Right atrium auricular region (tissue), 2 donors: ENCODE data around the gene AKIRIN2. TPM values are rescaled to one million over a fixed set of nuclear protein-coding genes. Genes with fewer than 3 reads are reported as not detected.

Experiments
- DNase-seq: peaks from one replicate; pipeline ENCODE4 v3.0.0-alpha.2; 2019; ENCODE audit warnings: low spot score
- H3K27ac ChIP-seq, 2 donors: fragments of 200-600 bp; sonication (generic); 1 replicate in 1 of 2; 2 replicates in 1 of 2; pipeline ENCODE4 v1.5.1; 2016 to 2019
- H3K27me3 ChIP-seq, 2 donors: fragments of 200-600 bp; sonication (generic); one replicate each; pipeline versions ENCODE4 v1.5.1 to v1.6.0; 2017 to 2019
- H3K36me3 ChIP-seq: fragments of 200-600 bp; sonication (generic); one replicate; pipeline ENCODE4 v1.5.1; 2016
- H3K4me1 ChIP-seq, 2 donors: fragments of 200-600 bp; sonication (generic); one replicate each; pipeline versions ENCODE4 v1.5.1 to v1.6.0; 2017 to 2019
- H3K4me3 ChIP-seq, 2 donors: fragments of 200-600 bp; sonication (generic); 1 replicate in 1 of 2; 2 replicates in 1 of 2; pipeline ENCODE4 v1.5.1; 2017 to 2019; ENCODE audit warnings: mild to moderate bottlenecking in 1 of 2, moderate library complexity in 1 of 2
- H3K9me3 ChIP-seq, 2 donors: fragments of 200-600 bp; sonication (generic); one replicate each; pipeline ENCODE4 v1.5.1; 2019
- CTCF ChIP-seq, 2 donors: fragments of 200-600 bp; sonication (generic); IDR thresholded peaks; one replicate each; pipeline ENCODE4 v1.5.1; 2019; ENCODE audit warnings: antibody characterized with exemption in 2 of 2
- total RNA-seq, 2 donors: library from RNA; depleted of rRNA; stranded (reverse); fragments of >200 nt; gene quantifications; one replicate each; pipeline ENCODE4 v1.1.0, GENCODE V29; 2016

AKIRIN2 gene
- total RNA-seq, 2 donors from 2014 or later, result 27.2 to 29.4 TPM

GRCh38 chr6:87655824-87656223, 46.2 kb downstream of the AKIRIN2 start:
- Histone ChIP-seq H3K36me3 (peaks cover 24% of the 10 kb centered on the region), H3K27me3 (no peaks in the 10 kb centered on the region), H3K4me3 (no peak overlapping the region), H3K4me1 (no peaks in the 10 kb centered on the region), H3K9me3 (no peaks in the 10 kb centered on the region), H3K27ac (no peak overlapping the region)
- no peak for DNase-seq
- TF ChIP-seq CTCF (IDR thresholded peaks at IDR 0.05), result no peak

- Histone ChIP-seq H3K36me3 (peaks cover 24% of the 10 kb centered on the region), H3K4me1 (no peaks in the 10 kb centered on the region), H3K27me3 (no peaks in the 10 kb centered on the region), H3K27ac (no peak overlapping the region), H3K4me3 (no peak overlapping the region), H3K9me3 (no peaks in the 10 kb centered on the region)
- TF ChIP-seq CTCF (IDR thresholded peaks at IDR 0.05), result no peak
- no peak for DNase-seq
Observed at GRCh38 chr6:87654875-87655454, 47.1 kb downstream of the AKIRIN2 start.

GRCh38 chr6:87654122-87654521, 47.9 kb downstream of the AKIRIN2 start:
- TF ChIP-seq CTCF (IDR thresholded peaks at IDR 0.05), result no peak
- no peak for DNase-seq
- Histone ChIP-seq H3K9me3 (no peaks in the 10 kb centered on the region), H3K36me3 (peaks cover 24% of the 10 kb centered on the region), H3K4me3 (no peak overlapping the region), H3K27me3 (no peaks in the 10 kb centered on the region), H3K4me1 (no peaks in the 10 kb centered on the region), H3K27ac (no peak overlapping the region)

GRCh38 chr6:87653074-87653962, 48.7 kb downstream of the AKIRIN2 start:
- Histone ChIP-seq H3K4me1 (no peaks in the 10 kb centered on the region), H3K36me3 (peaks cover 24% of the 10 kb centered on the region), H3K9me3 (no peaks in the 10 kb centered on the region), H3K27me3 (no peaks in the 10 kb centered on the region), H3K4me3 (no peak overlapping the region), H3K27ac (no peak overlapping the region)
- TF ChIP-seq CTCF (IDR thresholded peaks at IDR 0.05), result no peak
- no peak for DNase-seq

GRCh38 chr6:87645080-87645479, 57.0 kb downstream of the AKIRIN2 start:
- TF ChIP-seq CTCF (IDR thresholded peaks at IDR 0.05), result no peak
- Histone ChIP-seq H3K4me3 (no peak overlapping the region), H3K27me3 (no peaks in the 10 kb centered on the region), H3K4me1 (no peaks in the 10 kb centered on the region), H3K9me3 (no peaks in the 10 kb centered on the region), H3K27ac (no peak overlapping the region), H3K36me3 (no peaks in the 10 kb centered on the region)
- no peak for DNase-seq
